ENCODE data around the gene WWOX. TPM values are rescaled to one million over a fixed set of nuclear protein-coding genes. Genes with fewer than 3 reads are reported as not detected.
"Not testable (repeated sequence)": the region's sequence is repeated elsewhere in the genome, so short reads cannot be mapped to it uniquely, and the experiment has no call there.

The WWOX gene
- polyA plus RNA-seq, 3 donors, result 36.2 to 37.9 (median 36.7) TPM

GRCh38 chr16:79218351-79218750 is 1118.9 kb downstream of the WWOX start:
- DNase-seq (ENCODE audit: extremely low read depth in 1 of 11, low read depth in 9 of 11, low spot score in 4 of 11), result no peak

GRCh38 chr16:79225994-79226393 is 1126.5 kb downstream of the WWOX start:
- not testable (repeated sequence) for DNase-seq (ENCODE audit: extremely low read depth in 1 of 11, low read depth in 9 of 11, low spot score in 4 of 11)

GRCh38 chr16:79229361-79229760 is 1129.9 kb downstream of the WWOX start:
- peak in 8 of 11 donors; percentile 12 to 34 (median 24) for DNase-seq (ENCODE audit: extremely low read depth in 1 of 11, low read depth in 9 of 11, low spot score in 4 of 11)

GRCh38 chr16:79245700-79246099 is 1146.2 kb downstream of the WWOX start:
- DNase-seq (ENCODE audit: extremely low read depth in 1 of 11, low read depth in 9 of 11, low spot score in 4 of 11), result not testable (repeated sequence)

- DNase-seq (ENCODE audit: extremely low read depth in 1 of 11, low read depth in 9 of 11, low spot score in 4 of 11), result no peak
These were observed 1147.9 kb downstream of the WWOX start for GRCh38 chr16:79247386-79247785.

- no peak for DNase-seq (ENCODE audit: extremely low read depth in 1 of 11, low read depth in 9 of 11, low spot score in 4 of 11)
These were observed 1148.9 kb downstream of the WWOX start for GRCh38 chr16:79248351-79248750.

GRCh38 chr16:79250502-79251098 is 1151.1 kb downstream of the WWOX start:
- no peak for DNase-seq (ENCODE audit: extremely low read depth in 1 of 11, low read depth in 9 of 11, low spot score in 4 of 11)

GRCh38 chr16:79253100-79253631 is 1153.7 kb downstream of the WWOX start:
- no peak for DNase-seq (ENCODE audit: extremely low read depth in 1 of 11, low read depth in 9 of 11, low spot score in 4 of 11)

GRCh38 chr16:79257953-79258490 is 1158.6 kb downstream of the WWOX start:
- DNase-seq (ENCODE audit: extremely low read depth in 1 of 11, low read depth in 9 of 11, low spot score in 4 of 11), result no peak

- not testable (repeated sequence) for DNase-seq (ENCODE audit: extremely low read depth in 1 of 11, low read depth in 9 of 11, low spot score in 4 of 11)
These were observed 1161.4 kb downstream of the WWOX start for GRCh38 chr16:79260890-79261289.

- peak in 9 of 11 donors; percentile 10 to 52 (median 20) for DNase-seq (ENCODE audit: extremely low read depth in 1 of 11, low read depth in 9 of 11, low spot score in 4 of 11)
These were observed 1162.1 kb downstream of the WWOX start for GRCh38 chr16:79261481-79261940.

- no peak for DNase-seq (ENCODE audit: extremely low read depth in 1 of 11, low read depth in 9 of 11, low spot score in 4 of 11)
These were observed 1162.6 kb downstream of the WWOX start for GRCh38 chr16:79261944-79262552.

Other genes with a start within 250 kb of the WWOX start
- under 1 TPM in 2 of 3 donors, not detected in 1; 0.21 to 0.22 TPM for gene CLEC3A, start 77.1 kb upstream of the WWOX start, polyA plus RNA-seq (ENCODE audit: insufficient read length in 3 of 3)